CD4-positive, alpha-beta T cell treated with Interleukin-10 for 1 hour (primary cell): ENCODE results near the gene TXNL1.
A peak's percentile ranks its signal among the peaks of the same experiment; 100 is the strongest.
"Not testable (repeated sequence)": the region's sequence is repeated elsewhere in the genome, so short reads cannot be mapped to it uniquely, and the experiment has no call there.

Experiments used
- DNase-seq: peaks from one replicate; pipeline ENCODE4 v3.0.0-alpha.2; 2020

The TXNL1 gene

GRCh38 chr18:56643381-56643780 lies 5.0 kb upstream of the TXNL1 start:
- DNase-seq, result no peak

- no peak for DNase-seq
Measured at GRCh38 chr18:56641714-56642337, 3.4 kb upstream of the TXNL1 start.

- no peak for DNase-seq
Measured at GRCh38 chr18:56639571-56639970, 1.2 kb upstream of the TXNL1 start.

GRCh38 chr18:56639104-56639381 lies 651 bp upstream of the TXNL1 start:
- DNase-seq, result no peak

- DNase-seq, result no peak
Measured at GRCh38 chr18:56637711-56638231, 621 bp downstream of the TXNL1 start.

GRCh38 chr18:56637176-56637575 lies 1.2 kb downstream of the TXNL1 start:
- no peak for DNase-seq

- DNase-seq, result no peak
Measured at GRCh38 chr18:56635007-56635406, 3.4 kb downstream of the TXNL1 start.

GRCh38 chr18:56632070-56633022 lies 6.0 kb downstream of the TXNL1 start:
- no peak for DNase-seq

- no peak for DNase-seq
Measured at GRCh38 chr18:56627991-56628390, 10.4 kb downstream of the TXNL1 start.

- no peak for DNase-seq
Measured at GRCh38 chr18:56615738-56616520, 22.5 kb downstream of the TXNL1 start.

GRCh38 chr18:56606618-56607017 lies 31.8 kb downstream of the TXNL1 start:
- DNase-seq, result no peak

- DNase-seq, result no peak
Measured at GRCh38 chr18:56598422-56598821, 40.0 kb downstream of the TXNL1 start.

GRCh38 chr18:56593906-56594305 lies 44.5 kb downstream of the TXNL1 start:
- no peak for DNase-seq

GRCh38 chr18:56580026-56580425 lies 58.4 kb downstream of the TXNL1 start:
- no peak for DNase-seq

GRCh38 chr18:56579451-56579850 lies 58.9 kb downstream of the TXNL1 start:
- no peak for DNase-seq

GRCh38 chr18:56576826-56577573 lies 61.4 kb downstream of the TXNL1 start:
- no peak for DNase-seq

GRCh38 chr18:56575819-56576663 lies 62.4 kb downstream of the TXNL1 start:
- peak; percentile 28 for DNase-seq

GRCh38 chr18:56574861-56575260 lies 63.5 kb downstream of the TXNL1 start:
- no peak for DNase-seq

GRCh38 chr18:56572267-56572666 lies 66.1 kb downstream of the TXNL1 start:
- not testable (repeated sequence) for DNase-seq

GRCh38 chr18:56570978-56571377 lies 67.4 kb downstream of the TXNL1 start:
- no peak for DNase-seq

GRCh38 chr18:56569416-56569815 lies 69.0 kb downstream of the TXNL1 start:
- no peak for DNase-seq

GRCh38 chr18:56568986-56569385 lies 69.4 kb downstream of the TXNL1 start:
- DNase-seq, result no peak
